NB4 (cell line): ENCODE measurements around the gene B4GALT1.

ENCODE experiments used
- DNase-seq: peaks from one replicate; pipeline ENCODE4 v3.0.0; 2010; ENCODE audit warnings: low read depth
- H3K4me3 ChIP-seq: one replicate; pipeline ENCODE4 v1.5.1; 2011; ENCODE audit warnings: mild to moderate bottlenecking, low read depth, low read length, moderate library complexity
- MYC ChIP-seq: IDR thresholded peaks from 2 replicates; pipeline ENCODE4 v1.6.1; 2011; ENCODE audit warnings: low read depth, low read length
- POLR2A ChIP-seq: IDR thresholded peaks from 2 replicates; pipeline ENCODE4 v1.6.1; 2011; ENCODE audit warnings: mild to moderate bottlenecking; ENCODE audit not compliant: insufficient read length; ENCODE audit errors: extremely low read depth
- TF ChIP-seq, protein P1 (sequence below): IDR thresholded peaks from one replicate; pipeline ENCODE4 v1.5.1; 2012; ENCODE audit warnings: low read depth, low read length
- TF ChIP-seq, protein P2 (sequence below): IDR thresholded peaks from 2 replicates; pipeline ENCODE4 v1.6.1; 2011; ENCODE audit warnings: low read depth, low read length

The B4GALT1 gene

GRCh38 chr9:33129251-33129885 lies 37.8 kb downstream of the B4GALT1 start:
- no peak for DNase-seq
- TF ChIP-seq MYC, result no peak
- no peak for TF ChIP-seq POLR2A
- TF ChIP-seq, protein P1, sequence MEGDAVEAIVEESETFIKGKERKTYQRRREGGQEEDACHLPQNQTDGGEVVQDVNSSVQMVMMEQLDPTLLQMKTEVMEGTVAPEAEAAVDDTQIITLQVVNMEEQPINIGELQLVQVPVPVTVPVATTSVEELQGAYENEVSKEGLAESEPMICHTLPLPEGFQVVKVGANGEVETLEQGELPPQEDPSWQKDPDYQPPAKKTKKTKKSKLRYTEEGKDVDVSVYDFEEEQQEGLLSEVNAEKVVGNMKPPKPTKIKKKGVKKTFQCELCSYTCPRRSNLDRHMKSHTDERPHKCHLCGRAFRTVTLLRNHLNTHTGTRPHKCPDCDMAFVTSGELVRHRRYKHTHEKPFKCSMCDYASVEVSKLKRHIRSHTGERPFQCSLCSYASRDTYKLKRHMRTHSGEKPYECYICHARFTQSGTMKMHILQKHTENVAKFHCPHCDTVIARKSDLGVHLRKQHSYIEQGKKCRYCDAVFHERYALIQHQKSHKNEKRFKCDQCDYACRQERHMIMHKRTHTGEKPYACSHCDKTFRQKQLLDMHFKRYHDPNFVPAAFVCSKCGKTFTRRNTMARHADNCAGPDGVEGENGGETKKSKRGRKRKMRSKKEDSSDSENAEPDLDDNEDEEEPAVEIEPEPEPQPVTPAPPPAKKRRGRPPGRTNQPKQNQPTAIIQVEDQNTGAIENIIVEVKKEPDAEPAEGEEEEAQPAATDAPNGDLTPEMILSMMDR, result no peak
- TF ChIP-seq, protein P2, sequence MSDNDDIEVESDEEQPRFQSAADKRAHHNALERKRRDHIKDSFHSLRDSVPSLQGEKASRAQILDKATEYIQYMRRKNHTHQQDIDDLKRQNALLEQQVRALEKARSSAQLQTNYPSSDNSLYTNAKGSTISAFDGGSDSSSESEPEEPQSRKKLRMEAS, result no peak
- no peak overlapping the region for H3K4me3 ChIP-seq

DNA sequence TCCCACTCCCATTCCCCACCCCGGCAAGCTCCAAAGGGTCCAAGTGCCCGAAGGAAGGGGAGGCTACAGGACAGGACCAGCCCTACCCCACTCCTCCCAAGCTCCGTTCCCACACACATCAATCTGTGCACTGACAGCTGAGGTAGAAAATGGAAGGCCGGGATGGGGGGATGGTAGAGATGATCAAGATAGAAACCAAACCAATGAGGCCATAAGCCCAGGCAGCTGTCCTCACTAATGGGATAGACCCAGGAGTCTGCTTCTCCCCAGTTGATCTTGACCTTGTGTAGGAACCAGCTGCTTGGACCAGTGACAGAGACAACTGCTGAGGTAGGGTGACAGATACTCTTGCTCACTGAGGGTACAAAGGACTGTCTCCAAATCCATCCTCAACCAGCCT lies 38.6 kb downstream of the B4GALT1 start:
- DNase-seq, result no peak
- TF ChIP-seq, protein P1, result no peak
- TF ChIP-seq, protein P2, result no peak
- no peak for TF ChIP-seq POLR2A
- TF ChIP-seq MYC, result no peak
- no peak overlapping the region for H3K4me3 ChIP-seq

DNA sequence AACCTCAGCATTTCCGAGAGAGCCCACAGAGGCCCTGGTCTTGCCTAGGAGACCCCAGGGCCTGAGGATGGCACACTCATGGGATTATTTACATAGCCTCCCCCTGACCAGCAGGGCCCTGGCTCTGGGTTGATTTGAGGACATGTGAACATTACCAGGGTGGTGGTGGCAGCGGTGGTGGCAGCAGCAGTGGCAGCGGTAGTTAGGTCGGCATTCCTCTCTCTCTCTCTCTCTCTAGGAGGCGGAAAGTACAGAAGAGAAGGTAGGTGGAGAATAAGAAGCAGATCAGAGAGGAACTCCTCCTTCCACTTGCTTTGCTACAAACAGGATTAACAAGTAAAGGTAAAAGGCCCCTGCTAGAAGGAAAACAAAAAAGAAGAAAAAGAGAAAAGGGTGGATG lies 39.3 kb downstream of the B4GALT1 start:
- no peak for DNase-seq
- TF ChIP-seq POLR2A, result no peak
- no peak for TF ChIP-seq MYC
- TF ChIP-seq, protein P2, result no peak
- TF ChIP-seq, protein P1, result no peak
- H3K4me3 ChIP-seq, result no peak overlapping the region

GRCh38 chr9:33125871-33126823 lies 41.0 kb downstream of the B4GALT1 start:
- DNase-seq, result peak; percentile 93
- TF ChIP-seq, protein P2, result peak; percentile 65; the same call in 1 of the 2 replicates
- TF ChIP-seq MYC (peak; percentile 28), POLR2A (no peak)
- H3K4me3 ChIP-seq, result no peak overlapping the region

- H3K4me3 ChIP-seq, result no peak overlapping the region
- TF ChIP-seq, protein P1, result no peak
- TF ChIP-seq, protein P2, result no peak
- TF ChIP-seq MYC (no peak), POLR2A (no peak)
- DNase-seq, result peak; percentile 63
Measured at GRCh38 chr9:33125461-33125860, 41.7 kb downstream of the B4GALT1 start.

- peak; percentile 50 for DNase-seq
- TF ChIP-seq, protein P2, result 0 out of 2 replicates have a peak, but pooled peaks have one; percentile 7
- TF ChIP-seq, protein P1, result no peak
- H3K4me3 ChIP-seq, result no peak overlapping the region
Measured at GRCh38 chr9:33124751-33125381, 42.3 kb downstream of the B4GALT1 start.
